HepG2 (cell line): ENCODE results near the gene SLC44A4. TPM values are rescaled to one million over a fixed set of nuclear protein-coding genes. Genes with fewer than 3 reads are reported as not detected.
"Not testable (repeated sequence)": the region's sequence is repeated elsewhere in the genome, so short reads cannot be mapped to it uniquely, and the experiment has no call there.

Experiments used
- ATAC-seq: fragments of 200-7000 bp; cut with Tn5 transposase; 3 replicates; pipeline ENCODE4 v1.9.1; 2020; ENCODE audit warnings: mild to moderate bottlenecking, moderate library complexity
- BruUV-seq: library from RNA; stranded (reverse); fragments of 400-500 nt; replicated peaks from 2 replicates; lab custom pipeline; 2021; lab: Mats Ljungman, UMichigan
- CTCF ChIA-PET: fragments of 300-600 bp; formaldehyde crosslinking; extraction: SDS; loops from one replicate; lab custom pipeline; 2021; ENCODE audit warnings: low total read pairs, inconsistent platforms, low intra/inter-chr PET ratio; lab: Yijun Ruan, JAX
- POLR2A ChIA-PET: fragments of 350-600 bp; sonication (Branson Sonifier 250); formaldehyde crosslinking; loops from one replicate; lab custom pipeline; 2020; ENCODE audit warnings: antibody characterized with exemption, inconsistent platforms; lab: Yijun Ruan, JAX
- DNase-seq: peaks from one replicate; pipeline ENCODE4 v3.0.0-alpha.2; 2015; ENCODE audit warnings: low spot score
- FAIRE-seq: peaks from 3 replicates; lab custom pipeline; 2011; peaks lifted over from hg19 to GRCh38; lab: Jason Lieb, UNC
- H2AFZ ChIP-seq: one replicate; pipeline ENCODE4 v1.6.1; 2011; ENCODE audit warnings: low read length, inconsistent platforms
- H3K27ac ChIP-seq: fragments of 300-600 bp; 3 replicates; pipeline ENCODE4 v1.8.0; 2011; ENCODE audit warnings: mixed run types, mild to moderate bottlenecking, mixed read lengths, low read length, inconsistent platforms; ENCODE audit not compliant: insufficient read depth; ENCODE audit errors: extremely low read length
- H3K27me3 ChIP-seq, 2 experiments: fragments of 200-600 bp in 1 of 2; 2 replicates in 1 of 2; 3 replicates in 1 of 2; pipeline versions ENCODE4 v1.6.0 to v1.8.0; 2011; ENCODE audit warnings: low read length in 2 of 2, mild to moderate bottlenecking in 2 of 2, moderate library complexity in 2 of 2, inconsistent platforms in 1 of 2; ENCODE audit not compliant: insufficient read depth in 2 of 2, control insufficient read depth in 1 of 2
- H3K36me3 ChIP-seq, 2 experiments: fragments of 200-600 bp in 1 of 2; replicated peaks in 1 of 2; 2 replicates in 1 of 2; 3 replicates in 1 of 2; pipeline versions ENCODE4 v1.5.1 to v1.8.0; 2011; ENCODE audit warnings: low read length in 2 of 2, inconsistent platforms in 1 of 2; ENCODE audit not compliant: insufficient read depth in 2 of 2, control insufficient read depth in 1 of 2
- H3K4me1 ChIP-seq: 2 replicates; pipeline ENCODE4 v1.5.1; 2012; ENCODE audit warnings: low read length, inconsistent platforms; ENCODE audit not compliant: insufficient read depth
- H3K4me2 ChIP-seq: 2 replicates; pipeline ENCODE4 v1.6.0; 2011; ENCODE audit warnings: low read depth, low read length, inconsistent platforms
- H3K4me3 ChIP-seq, 3 experiments: fragments of 200-600 bp in 1 of 3; sonication (generic), shearing (Covaris generic) in 1 of 3; replicated peaks in 1 of 3; 2 replicates each; pipeline ENCODE4 v1.5.1; 2011 to 2016; ENCODE audit warnings: low read length in 3 of 3, inconsistent platforms in 2 of 3, low read depth in 2 of 3, mild to moderate bottlenecking in 2 of 3, control low read depth in 1 of 3, mixed read lengths in 1 of 3; ENCODE audit not compliant: insufficient read depth in 1 of 3
- H3K79me2 ChIP-seq: one replicate; pipeline ENCODE4 v1.6.1; 2011; ENCODE audit warnings: low read length, inconsistent platforms; ENCODE audit not compliant: insufficient read depth
- H3K9ac ChIP-seq: 2 replicates; pipeline ENCODE4 v1.6.0; 2011; ENCODE audit warnings: mild to moderate bottlenecking, low read depth, low read length, inconsistent platforms; ENCODE audit not compliant: insufficient read depth
- H3K9me3 ChIP-seq: 2 replicates; pipeline ENCODE4 v1.5.1; 2012; ENCODE audit warnings: mild to moderate bottlenecking, low read length
- H4K20me1 ChIP-seq: 2 replicates; pipeline ENCODE4 v1.6.0; 2011; ENCODE audit warnings: inconsistent platforms, mild to moderate bottlenecking, low read length, moderate library complexity; ENCODE audit not compliant: insufficient read depth
- CHD4 ChIP-seq: fragments of 200-600 bp; sonication (generic); IDR thresholded peaks from 2 replicates; pipeline ENCODE4 v1.7.0; 2017; ENCODE audit warnings: mild to moderate bottlenecking, low read length, borderline replicate concordance
- EHMT2 ChIP-seq: fragments of 200-600 bp; sonication (generic); IDR thresholded peaks from 2 replicates; pipeline ENCODE4 v1.7.0; 2017; ENCODE audit warnings: antibody characterized with exemption, low read depth, low read length, borderline replicate concordance
- FOSL2 ChIP-seq: sonication (generic); formaldehyde crosslinking; IDR thresholded peaks from 2 replicates; pipeline ENCODE4 v1.4.0; 2020; ENCODE audit warnings: missing genetic modification reagents
- HDAC1 ChIP-seq: sonication (generic); formaldehyde crosslinking; IDR thresholded peaks from 2 replicates; pipeline ENCODE4 v1.5.1; 2020; ENCODE audit warnings: mild to moderate bottlenecking, missing genetic modification reagents
- ZMYM2 ChIP-seq: sonication (generic); formaldehyde crosslinking; IDR thresholded peaks from 2 replicates; pipeline ENCODE4 v1.8.0; 2022; ENCODE audit warnings: mild to moderate bottlenecking, missing genetic modification reagents
- ZMYM3 ChIP-seq: sonication (generic); formaldehyde crosslinking; IDR thresholded peaks from 2 replicates; pipeline ENCODE4 v1.5.1; 2020; ENCODE audit warnings: mild to moderate bottlenecking, missing genetic modification reagents
- ZNF264 ChIP-seq: sonication (generic); formaldehyde crosslinking; IDR thresholded peaks from 2 replicates; pipeline ENCODE4 v1.4.0; 2020; ENCODE audit warnings: missing genetic modification reagents
- ZZZ3 ChIP-seq: sonication (generic); formaldehyde crosslinking; IDR thresholded peaks from 2 replicates; pipeline ENCODE4 v1.4.0; 2020; ENCODE audit warnings: missing genetic modification reagents, mild to moderate bottlenecking, borderline replicate concordance
- WGBS: methylation state at CpG from one replicate; pipeline ENCODE4 v1.1.6; 2017; ENCODE audit warnings: low lambda C conversion rate; 5-methylcytosine and 5-hydroxymethylcytosine counted together
- in situ Hi-C: cut with HindIII; loops from 2 replicates; pipeline ENCODE4 v1.10.0; 2017; ENCODE audit warnings: low pct_unique_long_range_greater_than_20kb; ENCODE audit not compliant: extremely low pct_ligation_motif_present
- intact Hi-C: fragments of 100-400 bp; cut with micrococcal nuclease; formaldehyde crosslinking; loops from one replicate; pipeline ENCODE4 v1.10.0; 2022; ENCODE audit not compliant: unreplicated experiment
- polyA plus RNA-seq, 8 experiments: library from polyadenylated mRNA; depleted of rRNA in 3 of 8; stranded (reverse) in 7 of 8; unstranded in 1 of 8; fragments of >200 nt; fragmentation: Illumina TruSeq in 4 of 8; extraction: Trizol in 4 of 8; gene quantifications; 2 replicates each; pipeline versions ENCODE4 v1.2.1 to v1.2.3, GENCODE V29; 2011 to 2016; ENCODE audit warnings: low read depth in 4 of 8, missing spikeins in 1 of 8, mixed read lengths in 1 of 8; ENCODE audit not compliant: insufficient read depth in 1 of 8
- total RNA-seq, 5 experiments: library from RNA; depleted of rRNA; stranded (reverse); fragments of >200 nt; fragmentation: Illumina TruSeq; extraction: Trizol; gene quantifications; 2 replicates each; pipeline ENCODE4 v1.2.3, GENCODE V29; 2016; ENCODE audit warnings: low read depth in 1 of 5

SLC44A4 gene
- total and polyA plus RNA-seq, 2 of the 13 experiments (the other 11 are each of a cell fraction or from before 2014, with no cell fraction given): 3.5 to 5.9 TPM

GRCh38 chr6:31908791-31909190 is 30.0 kb upstream of the SLC44A4 start:
- no peaks in the 10 kb centered on the region for H3K9me3 ChIP-seq
- DNase-seq (peak; percentile 60), FAIRE-seq (no peak), ATAC-seq (peak; percentile 16; the same call in 1 of the 3 replicates)
- H3K27ac ChIP-seq: no peak overlapping the region
- in situ Hi-C loops (loop anchor here (25.0 kb wide), 1 partner anchor 1054 kb away; the partner anchor contains the start of genes BRD2 and HLA-DMA), intact Hi-C loops (no loop called here)
- 5% methylated on average over 4 of the region's 4 CpGs for WGBS
- H3K4me2 ChIP-seq: peak overlapping the region; percentile 4; the same call in 1 of the 2 replicates
- H4K20me1 ChIP-seq: no peaks in the 10 kb centered on the region
- BruUV-seq: no TSS peak
- CTCF ChIA-PET: no interaction called here
- H3K4me1 ChIP-seq: peaks cover 49% of the 10 kb centered on the region
- peaks cover 1 to 6% of the 10 kb centered on the region in 2 experiments; a peak in 1 of 5 replicates for H3K27me3 ChIP-seq
- no peak overlapping the region for H2AFZ ChIP-seq
- POLR2A ChIA-PET: interaction anchor here (1.0 to 3.9 kb wide), 9 partner anchors 11 to 170 kb away, joined by 3 to 27 read pairs (median 5); partner anchors contain the start of genes C2, CFB and EHMT2
- H3K4me3 ChIP-seq: no peak overlapping the region
- H3K36me3 ChIP-seq: no peaks in the 10 kb centered on the region
- H3K9ac ChIP-seq: no peak overlapping the region
- no peak for TF ChIP-seq ZZZ3
- TF ChIP-seq HDAC1 (CRISPR knock-in tag): peak; percentile 42; the same call in 1 of the 2 replicates
- H3K79me2 ChIP-seq: no peaks in the 10 kb centered on the region

- H3K4me3 ChIP-seq, H2AFZ ChIP-seq, intact Hi-C loops, H3K27me3 ChIP-seq, H3K9me3 ChIP-seq, ATAC-seq, H4K20me1 ChIP-seq, H3K79me2 ChIP-seq, CTCF ChIA-PET, H3K36me3 ChIP-seq, DNase-seq: not testable (repeated sequence)
- H3K4me2 ChIP-seq: peak overlapping the region; percentile 68
- WGBS: 29% methylated on average over 5 of the region's 5 CpGs
- in situ Hi-C loops: loop anchor here (25.0 kb wide), 1 partner anchor 1054 kb away; the partner anchor contains the start of genes BRD2 and HLA-DMA
- TF ChIP-seq FOSL2 (CRISPR knock-in tag) (peak; percentile 53; the same call in 1 of the 2 replicates), ZMYM2 (0 out of 2 replicates have a peak, but pooled peaks have one; percentile 26), EHMT2 (0 out of 2 replicates have a peak, but pooled peaks have one; percentile 14), ZMYM3 (CRISPR knock-in tag) (0 out of 2 replicates have a peak, but pooled peaks have one; percentile 34), ZNF264 (CRISPR knock-in tag) (peak; percentile 63; the same call in 1 of the 2 replicates), CHD4 (peak; percentile 29; the same call in 1 of the 2 replicates)
- TF ChIP-seq, all 625 proteins: peak for 6; not testable (repeated sequence) for 619
- not testable (repeated sequence) for H3K9ac ChIP-seq, BruUV-seq, FAIRE-seq, H3K27ac ChIP-seq
- peaks cover 54% of the 10 kb centered on the region for H3K4me1 ChIP-seq
- POLR2A ChIA-PET: interaction anchor here (0.7 to 3.9 kb wide), 18 partner anchors 10 to 1502 kb away, joined by 4 to 31 read pairs (median 6); partner anchors contain the start of genes BAG6, C2, CFB and DXO
Measured at GRCh38 chr6:31908255-31908654, 29.5 kb upstream of the SLC44A4 start.
